Prostate gland (tissue), 2 donors: Measurements from ENCODE around the gene TELO2. TPM values are rescaled to one million over a fixed set of nuclear protein-coding genes. Genes with fewer than 3 reads are reported as not detected.

Source experiments
- DNase-seq: peaks from one replicate; pipeline ENCODE4 v3.0.0-alpha.2; 2019; ENCODE audit warnings: low spot score
- H3K27ac ChIP-seq, 2 donors: fragments of 200-600 bp; sonication (generic); 2 replicates each; pipeline ENCODE4 v1.5.1; 2017 to 2019
- H3K27me3 ChIP-seq: fragments of 200-600 bp; sonication (generic); replicated peaks from 2 replicates; pipeline ENCODE4 v1.5.1; 2019; ENCODE audit not compliant: insufficient read depth
- H3K36me3 ChIP-seq, 2 donors: fragments of 200-600 bp; sonication (generic); 1 replicate in 1 of 2; 2 replicates in 1 of 2; pipeline versions ENCODE4 v1.5.1 to v1.8.1; 2017 to 2019
- H3K4me1 ChIP-seq: fragments of 200-600 bp; sonication (generic); replicated peaks from 2 replicates; pipeline ENCODE4 v1.5.1; 2019
- H3K4me3 ChIP-seq, 2 donors: fragments of 200-600 bp; sonication (generic); 2 replicates each; pipeline ENCODE4 v1.5.1; 2017 to 2019
- H3K9me3 ChIP-seq: fragments of 200-600 bp; sonication (generic); 2 replicates; pipeline ENCODE4 v1.5.1; 2017
- POLR2A ChIP-seq: fragments of 450-650 bp; IDR thresholded peaks from one replicate; pipeline ENCODE4 v1.6.1; 2016; ENCODE audit warnings: antibody characterized with exemption, mild to moderate bottlenecking
- POLR2AphosphoS5 ChIP-seq: sonication (generic); formaldehyde crosslinking; IDR thresholded peaks from one replicate; pipeline ENCODE4 v1.6.1; 2017; ENCODE audit warnings: antibody characterized with exemption
- WGBS: methylation state at CpG from one replicate; pipeline ENCODE4 v1.1.5; 2018; 5-methylcytosine and 5-hydroxymethylcytosine counted together
- intact Hi-C: fragments of 100-400 bp; cut with DNase I; formaldehyde crosslinking; loops from one replicate; pipeline ENCODE4 v1.14.2; 2022
- total RNA-seq, 2 donors: library from RNA; depleted of rRNA; stranded (reverse); fragments of >200 nt; gene quantifications; one replicate each; pipeline ENCODE4 v1.1.0, GENCODE V29; 2016
- TF ChIP-seq, protein P1 (sequence below), 4 experiments: fragments of 200-600 bp in 2 of 4; fragments of 450-650 bp in 2 of 4; sonication (generic) in 2 of 4; IDR thresholded peaks; 1 replicate in 3 of 4; 2 replicates in 1 of 4; pipeline ENCODE4 v1.5.1; 2016 to 2019; ENCODE audit warnings: antibody characterized with exemption in 4 of 4, mild to moderate bottlenecking in 2 of 4, moderate library complexity in 2 of 4

Gene TELO2
- total RNA-seq, 2 donors from 2014 or later = 35.1 to 53.5 TPM

DNA sequence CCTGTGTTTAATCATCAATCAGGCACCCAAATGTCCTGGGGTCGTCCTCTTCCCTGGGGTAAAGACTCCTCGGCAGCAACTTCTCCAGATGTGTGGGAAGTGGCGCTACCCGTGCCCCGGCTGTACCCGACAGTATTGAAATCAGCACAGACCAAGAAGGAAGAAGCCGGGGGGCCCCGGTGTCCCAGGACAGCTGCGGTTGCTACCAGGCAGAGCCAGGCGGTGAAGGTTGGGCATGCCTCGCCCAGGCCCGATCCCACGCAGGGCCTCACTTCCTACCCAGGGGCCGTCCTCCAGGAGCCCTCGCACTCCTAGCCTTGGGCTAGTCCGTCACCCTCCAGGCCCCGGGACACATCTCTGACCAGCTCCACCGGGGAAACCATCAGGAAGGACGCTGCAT, 39.8 kb upstream of the TELO2 start:
- TF ChIP-seq POLR2AphosphoS5 = no peak

DNA sequence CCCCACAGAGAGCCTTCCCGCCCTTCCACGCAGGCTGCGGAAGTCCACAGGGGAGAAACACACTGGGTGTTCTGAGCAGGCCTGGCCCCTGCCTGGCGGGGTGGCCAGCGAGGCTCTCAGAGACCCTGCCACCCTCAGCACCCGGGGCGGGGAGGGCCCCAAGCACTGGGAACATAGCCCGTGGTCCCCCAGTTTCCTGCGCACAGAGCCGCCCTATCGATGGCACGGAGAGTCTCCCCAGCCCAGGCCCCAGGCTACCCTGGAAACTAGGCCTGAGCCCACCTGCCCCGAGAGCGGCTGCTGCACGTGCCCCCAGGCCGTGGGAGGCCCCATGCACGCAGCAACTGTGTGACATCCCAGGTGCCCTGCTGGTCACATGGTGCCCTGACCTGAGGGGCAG, 38.6 kb upstream of the TELO2 start:
- no peak overlapping the region for H3K4me3 ChIP-seq
- intact Hi-C loops = no loop called here
- peaks cover 9 to 26% of the 10 kb centered on the region in 2 donors for H3K36me3 ChIP-seq
- no peaks in the 10 kb centered on the region for H3K4me1 ChIP-seq
- WGBS = 91% methylated on average over 16 of the region's 17 CpGs
- H3K27ac ChIP-seq = no peak overlapping the region
- no peaks in the 10 kb centered on the region for H3K27me3 ChIP-seq
- TF ChIP-seq POLR2AphosphoS5 (no peak), POLR2A (no peak)
- TF ChIP-seq, protein P1, sequence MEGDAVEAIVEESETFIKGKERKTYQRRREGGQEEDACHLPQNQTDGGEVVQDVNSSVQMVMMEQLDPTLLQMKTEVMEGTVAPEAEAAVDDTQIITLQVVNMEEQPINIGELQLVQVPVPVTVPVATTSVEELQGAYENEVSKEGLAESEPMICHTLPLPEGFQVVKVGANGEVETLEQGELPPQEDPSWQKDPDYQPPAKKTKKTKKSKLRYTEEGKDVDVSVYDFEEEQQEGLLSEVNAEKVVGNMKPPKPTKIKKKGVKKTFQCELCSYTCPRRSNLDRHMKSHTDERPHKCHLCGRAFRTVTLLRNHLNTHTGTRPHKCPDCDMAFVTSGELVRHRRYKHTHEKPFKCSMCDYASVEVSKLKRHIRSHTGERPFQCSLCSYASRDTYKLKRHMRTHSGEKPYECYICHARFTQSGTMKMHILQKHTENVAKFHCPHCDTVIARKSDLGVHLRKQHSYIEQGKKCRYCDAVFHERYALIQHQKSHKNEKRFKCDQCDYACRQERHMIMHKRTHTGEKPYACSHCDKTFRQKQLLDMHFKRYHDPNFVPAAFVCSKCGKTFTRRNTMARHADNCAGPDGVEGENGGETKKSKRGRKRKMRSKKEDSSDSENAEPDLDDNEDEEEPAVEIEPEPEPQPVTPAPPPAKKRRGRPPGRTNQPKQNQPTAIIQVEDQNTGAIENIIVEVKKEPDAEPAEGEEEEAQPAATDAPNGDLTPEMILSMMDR (IDR thresholded peaks at IDR 0.05) = no peak
- H3K9me3 ChIP-seq = no peaks in the 10 kb centered on the region
- no peak for DNase-seq

More for the DNA sequence above, 39.8 kb upstream of the TELO2 start:
- no peak for DNase-seq
- no peaks in the 10 kb centered on the region for H3K4me1 ChIP-seq
- intact Hi-C loops = no loop called here
- WGBS = 91% methylated on average over 16 of the region's 19 CpGs
- H3K27me3 ChIP-seq = no peaks in the 10 kb centered on the region
- no peaks in the 10 kb centered on the region for H3K9me3 ChIP-seq
- H3K4me3 ChIP-seq = no peak overlapping the region
- H3K27ac ChIP-seq = no peak overlapping the region
- H3K36me3 ChIP-seq = peaks cover 9 to 26% of the 10 kb centered on the region in 2 donors

DNA sequence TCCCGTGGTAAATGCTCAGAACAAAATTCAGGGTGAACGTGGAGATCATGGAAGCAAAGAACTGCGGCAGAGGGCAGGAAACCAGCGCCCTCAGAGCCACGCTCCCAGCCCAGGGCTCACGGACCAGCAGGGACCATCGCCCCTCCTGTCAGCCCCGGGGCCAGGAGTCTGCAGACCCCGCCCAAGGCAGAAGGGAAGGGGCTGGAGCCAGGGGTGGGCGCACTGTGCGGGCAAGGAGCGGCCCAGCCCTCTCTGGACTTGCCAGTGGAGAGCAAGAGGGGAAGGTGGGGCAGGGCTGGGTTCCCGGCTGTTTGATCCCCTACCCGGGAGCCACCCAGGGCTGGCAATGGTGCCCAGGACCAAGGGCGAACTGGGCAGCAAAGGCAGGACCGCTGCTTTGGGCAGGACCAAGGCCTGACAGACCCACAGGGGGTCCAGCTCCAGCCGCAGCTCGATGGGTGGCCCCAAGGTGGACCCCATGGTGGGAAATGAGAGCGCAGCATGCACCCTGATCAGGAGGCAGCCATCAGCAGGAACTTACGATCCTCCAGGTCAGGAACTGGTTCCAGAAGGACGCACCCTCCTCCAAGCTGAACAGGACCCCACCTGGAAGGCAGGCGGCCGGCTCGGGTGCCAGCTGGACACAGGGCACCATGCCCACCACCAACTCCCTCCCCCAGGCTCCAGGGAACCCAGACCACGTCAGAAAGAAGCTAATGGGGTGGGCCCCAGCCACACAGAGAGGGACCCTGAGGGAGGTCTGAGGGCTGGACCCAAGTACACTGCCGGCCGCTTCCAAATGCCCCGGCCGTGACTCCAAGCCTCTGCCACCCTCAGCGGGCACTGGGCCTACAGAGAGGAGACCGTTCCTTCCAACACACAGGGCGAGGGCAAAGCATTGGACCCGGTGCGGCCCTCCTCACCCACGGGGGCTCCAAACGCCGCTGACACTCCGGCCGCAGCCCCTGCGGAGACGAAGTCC, 37.7 kb upstream of the TELO2 start:
- Histone ChIP-seq H3K9me3 (no peaks in the 10 kb centered on the region), H3K27me3 (no peaks in the 10 kb centered on the region), H3K36me3 (peaks cover 9 to 26% of the 10 kb centered on the region in 2 donors), H3K4me3 (no peak overlapping the region), H3K4me1 (no peaks in the 10 kb centered on the region), H3K27ac (no peak overlapping the region)
- DNase-seq = no peak
- intact Hi-C loops = no loop called here
- WGBS = 93% methylated on average over 37 of the region's 41 CpGs
- TF ChIP-seq POLR2AphosphoS5 = no peak
- TF ChIP-seq POLR2A = no peak
- TF ChIP-seq, protein P1 (IDR thresholded peaks at IDR 0.05) = no peak

DNA sequence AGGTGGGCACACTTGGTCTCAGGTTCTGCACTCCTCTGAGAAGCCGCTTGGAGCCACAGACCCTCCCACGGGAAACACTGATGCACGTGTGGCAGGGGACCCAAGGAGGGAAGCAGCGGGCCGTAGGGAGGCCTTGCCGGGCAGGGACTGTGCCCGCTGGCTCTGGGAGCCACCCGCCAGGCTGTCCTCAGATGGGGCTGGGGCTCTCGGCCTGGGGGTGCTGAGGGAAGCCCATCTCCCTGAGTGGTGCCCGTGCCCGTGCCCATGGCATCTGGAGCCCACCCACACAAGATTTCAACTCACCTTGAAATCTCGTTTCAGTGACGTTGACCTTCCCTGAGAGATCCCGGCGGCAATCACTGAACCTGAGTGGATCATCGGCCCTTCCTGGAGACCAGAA, 36.2 kb upstream of the TELO2 start:
- peaks cover 9 to 26% of the 10 kb centered on the region in 2 donors for H3K36me3 ChIP-seq
- 93% methylated on average over 16 of the region's 16 CpGs for WGBS
- TF ChIP-seq POLR2AphosphoS5 (no peak), POLR2A (no peak)
- TF ChIP-seq, protein P1 (IDR thresholded peaks at IDR 0.05) = no peak
- H3K4me3 ChIP-seq = no peak overlapping the region
- DNase-seq = no peak
- H3K4me1 ChIP-seq = no peaks in the 10 kb centered on the region
- no peaks in the 10 kb centered on the region for H3K27me3 ChIP-seq
- no peak overlapping the region for H3K27ac ChIP-seq
- H3K9me3 ChIP-seq = no peaks in the 10 kb centered on the region
- intact Hi-C loops = no loop called here

DNA sequence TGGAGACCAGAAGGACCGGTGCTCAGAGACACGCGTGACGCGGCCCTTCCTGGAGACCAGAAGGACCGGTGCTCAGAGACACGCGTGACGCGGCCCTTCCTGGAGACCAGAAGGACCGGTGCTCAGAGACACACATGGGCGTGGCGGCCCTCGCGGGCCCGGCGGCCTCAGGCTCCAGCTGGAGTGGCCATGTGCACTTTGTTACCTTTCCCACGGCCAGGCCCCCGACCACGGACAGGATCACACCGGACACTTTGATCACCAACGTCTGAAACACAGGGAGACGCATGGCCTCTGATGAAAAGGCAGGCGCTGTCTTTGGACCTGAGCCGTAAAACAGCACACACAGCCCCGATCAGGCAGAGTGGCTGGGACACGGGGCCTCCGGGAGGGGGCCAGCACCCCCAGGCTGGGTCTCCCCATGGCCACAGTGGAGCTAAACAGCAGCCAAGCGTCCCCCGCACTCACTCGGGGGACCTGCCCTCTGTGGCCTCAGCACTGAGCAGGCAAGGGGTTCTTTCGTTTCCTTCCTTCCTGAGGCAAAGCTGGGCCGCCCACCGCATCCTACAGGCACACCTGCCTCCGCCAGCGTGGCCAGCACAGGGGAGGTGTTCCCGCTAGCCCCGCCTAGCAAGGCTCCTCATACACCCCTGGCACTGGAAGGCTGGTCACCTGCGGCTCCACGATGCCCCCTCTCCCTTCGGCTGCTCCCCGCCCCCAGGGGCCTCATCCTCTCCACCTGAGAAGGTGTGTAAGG, 35.5 kb upstream of the TELO2 start:
- TF ChIP-seq POLR2AphosphoS5 (no peak), POLR2A (no peak)
- TF ChIP-seq, protein P1 (IDR thresholded peaks at IDR 0.05) = no peak
- Histone ChIP-seq H3K9me3 (no peaks in the 10 kb centered on the region), H3K27me3 (no peaks in the 10 kb centered on the region), H3K4me3 (no peak overlapping the region), H3K36me3 (peaks cover 9 to 26% of the 10 kb centered on the region in 2 donors), H3K27ac (no peak overlapping the region), H3K4me1 (no peaks in the 10 kb centered on the region)
- intact Hi-C loops = no loop called here
- no peak for DNase-seq
- 92% methylated on average over 42 of the region's 42 CpGs for WGBS
